Prostate gland (tissue), 2 donors: ENCODE measurements around the gene IGIP. TPM values are rescaled to one million over a fixed set of nuclear protein-coding genes. Genes with fewer than 3 reads are reported as not detected.

Experiments
- DNase-seq: peaks from one replicate; pipeline ENCODE4 v3.0.0-alpha.2; 2019; ENCODE audit warnings: low spot score
- H3K27ac ChIP-seq, 2 donors: fragments of 200-600 bp; sonication (generic); 2 replicates each; pipeline ENCODE4 v1.5.1; 2017 to 2019
- H3K27me3 ChIP-seq: fragments of 200-600 bp; sonication (generic); replicated peaks from 2 replicates; pipeline ENCODE4 v1.5.1; 2019; ENCODE audit not compliant: insufficient read depth
- H3K36me3 ChIP-seq, 2 donors: fragments of 200-600 bp; sonication (generic); 1 replicate in 1 of 2; 2 replicates in 1 of 2; pipeline versions ENCODE4 v1.5.1 to v1.8.1; 2017 to 2019
- H3K4me1 ChIP-seq: fragments of 200-600 bp; sonication (generic); replicated peaks from 2 replicates; pipeline ENCODE4 v1.5.1; 2019
- H3K4me3 ChIP-seq, 2 donors: fragments of 200-600 bp; sonication (generic); 2 replicates each; pipeline ENCODE4 v1.5.1; 2017 to 2019
- H3K9me3 ChIP-seq: fragments of 200-600 bp; sonication (generic); 2 replicates; pipeline ENCODE4 v1.5.1; 2017
- POLR2A ChIP-seq: fragments of 450-650 bp; IDR thresholded peaks from one replicate; pipeline ENCODE4 v1.6.1; 2016; ENCODE audit warnings: antibody characterized with exemption, mild to moderate bottlenecking
- POLR2AphosphoS5 ChIP-seq: sonication (generic); formaldehyde crosslinking; IDR thresholded peaks from one replicate; pipeline ENCODE4 v1.6.1; 2017; ENCODE audit warnings: antibody characterized with exemption
- WGBS: methylation state at CpG from one replicate; pipeline ENCODE4 v1.1.5; 2018; 5-methylcytosine and 5-hydroxymethylcytosine counted together
- intact Hi-C: fragments of 100-400 bp; cut with DNase I; formaldehyde crosslinking; loops from one replicate; pipeline ENCODE4 v1.14.2; 2022
- total RNA-seq, 2 donors: library from RNA; depleted of rRNA; stranded (reverse); fragments of >200 nt; gene quantifications; one replicate each; pipeline ENCODE4 v1.1.0, GENCODE V29; 2016
- TF ChIP-seq, protein P1 (sequence below), 4 experiments: fragments of 200-600 bp in 2 of 4; fragments of 450-650 bp in 2 of 4; sonication (generic) in 2 of 4; IDR thresholded peaks; 1 replicate in 3 of 4; 2 replicates in 1 of 4; pipeline ENCODE4 v1.5.1; 2016 to 2019; ENCODE audit warnings: antibody characterized with exemption in 4 of 4, mild to moderate bottlenecking in 2 of 4, moderate library complexity in 2 of 4

Gene IGIP
- total RNA-seq = 10 to 100 TPM; 10.5 to 13.8 TPM

DNA sequence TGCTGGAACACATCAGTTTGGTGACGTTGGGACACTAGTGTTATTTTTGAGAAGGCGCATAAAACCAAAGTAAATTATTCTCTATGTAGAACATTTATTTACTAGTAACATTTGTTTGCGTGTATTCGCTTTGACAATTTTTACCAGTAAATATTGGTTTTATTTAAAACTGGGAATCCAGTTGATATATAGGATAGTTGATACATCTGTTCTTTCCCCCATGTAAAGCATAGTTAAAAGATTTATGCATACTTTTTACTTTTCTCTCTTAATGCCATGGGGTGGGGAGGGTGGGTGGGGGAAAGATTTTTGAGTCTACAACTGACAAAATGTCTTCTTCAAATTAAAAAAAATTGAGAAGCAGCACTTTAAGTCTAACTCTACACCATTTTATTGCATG lies at the start of gene IGIP:
Gene IGIP, plus strand, starts transcription at position 301 of the 400 bp plus-strand sequence. CDS start 2,540 bp downstream, outside the sequence.
- intact Hi-C loops = no loop called here
- Histone ChIP-seq H3K36me3 (no peaks in the 10 kb centered on the region), H3K27me3 (no peaks in the 10 kb centered on the region), H3K9me3 (no peaks in the 10 kb centered on the region), H3K27ac (no peak within 1 kb of the TSS), H3K4me1 (no peaks in the 10 kb centered on the region), H3K4me3 (no peak within 1 kb of the TSS)
- TF ChIP-seq, protein P1, sequence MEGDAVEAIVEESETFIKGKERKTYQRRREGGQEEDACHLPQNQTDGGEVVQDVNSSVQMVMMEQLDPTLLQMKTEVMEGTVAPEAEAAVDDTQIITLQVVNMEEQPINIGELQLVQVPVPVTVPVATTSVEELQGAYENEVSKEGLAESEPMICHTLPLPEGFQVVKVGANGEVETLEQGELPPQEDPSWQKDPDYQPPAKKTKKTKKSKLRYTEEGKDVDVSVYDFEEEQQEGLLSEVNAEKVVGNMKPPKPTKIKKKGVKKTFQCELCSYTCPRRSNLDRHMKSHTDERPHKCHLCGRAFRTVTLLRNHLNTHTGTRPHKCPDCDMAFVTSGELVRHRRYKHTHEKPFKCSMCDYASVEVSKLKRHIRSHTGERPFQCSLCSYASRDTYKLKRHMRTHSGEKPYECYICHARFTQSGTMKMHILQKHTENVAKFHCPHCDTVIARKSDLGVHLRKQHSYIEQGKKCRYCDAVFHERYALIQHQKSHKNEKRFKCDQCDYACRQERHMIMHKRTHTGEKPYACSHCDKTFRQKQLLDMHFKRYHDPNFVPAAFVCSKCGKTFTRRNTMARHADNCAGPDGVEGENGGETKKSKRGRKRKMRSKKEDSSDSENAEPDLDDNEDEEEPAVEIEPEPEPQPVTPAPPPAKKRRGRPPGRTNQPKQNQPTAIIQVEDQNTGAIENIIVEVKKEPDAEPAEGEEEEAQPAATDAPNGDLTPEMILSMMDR (IDR thresholded peaks at IDR 0.05) = no peak
- TF ChIP-seq POLR2A = no peak
- no peak for TF ChIP-seq POLR2AphosphoS5
- DNase-seq = no peak
- 96% methylated on average over 4 of the region's 4 CpGs for WGBS

DNA sequence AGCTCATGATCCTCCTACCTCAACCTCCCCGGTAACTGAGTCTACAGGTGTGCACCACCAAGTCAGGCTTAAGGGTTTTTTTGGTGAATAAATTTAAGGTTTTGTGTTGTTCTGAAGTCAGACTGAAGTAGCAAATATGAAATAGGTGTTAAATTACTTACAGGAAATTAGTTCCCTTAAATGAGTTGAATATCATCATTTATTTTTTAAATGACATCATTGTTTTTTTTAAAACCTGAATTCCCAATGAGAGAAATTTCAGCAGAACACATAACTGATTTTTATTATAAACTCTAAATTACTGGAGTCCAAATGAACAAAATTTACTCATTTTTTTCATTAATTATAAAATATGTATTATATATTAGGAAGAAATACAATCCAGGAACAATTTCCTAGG lies 49.6 kb upstream of the IGIP start:
- WGBS = 93% methylated on average over 1 of the region's 1 CpG
- no peaks in the 10 kb centered on the region for H3K36me3 ChIP-seq
- TF ChIP-seq, protein P1 (IDR thresholded peaks at IDR 0.05) = no peak
- TF ChIP-seq POLR2A (no peak), POLR2AphosphoS5 (no peak)
- H3K9me3 ChIP-seq = no peaks in the 10 kb centered on the region
- no peak overlapping the region for H3K4me3 ChIP-seq
- no peaks in the 10 kb centered on the region for H3K4me1 ChIP-seq
- DNase-seq = no peak
- intact Hi-C loops = no loop called here
- no peaks in the 10 kb centered on the region for H3K27me3 ChIP-seq
- no peak overlapping the region for H3K27ac ChIP-seq

DNA sequence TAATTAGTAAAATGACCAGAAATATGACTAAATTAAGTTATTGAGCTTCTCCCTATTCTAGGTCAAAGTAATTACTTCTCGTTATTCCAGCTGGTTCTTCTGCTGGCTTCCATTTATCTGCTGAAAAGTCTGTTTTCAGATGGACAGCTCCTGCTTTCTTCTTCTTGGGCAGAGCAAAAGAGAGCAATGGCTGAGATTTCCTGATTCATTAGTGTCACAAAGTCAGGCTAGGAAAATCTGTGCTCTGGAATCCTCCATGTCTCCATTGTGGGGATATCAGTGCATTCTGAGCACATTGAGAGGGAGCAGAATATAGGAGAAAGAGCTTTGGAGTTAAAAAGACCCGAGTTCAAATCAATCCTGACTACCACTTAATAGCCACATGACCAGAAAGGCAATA lies 48.9 kb upstream of the IGIP start:
- Histone ChIP-seq H3K36me3 (no peaks in the 10 kb centered on the region), H3K27me3 (no peaks in the 10 kb centered on the region), H3K4me3 (no peak overlapping the region), H3K9me3 (no peaks in the 10 kb centered on the region), H3K27ac (no peak overlapping the region), H3K4me1 (no peaks in the 10 kb centered on the region)
- 58% methylated on average over 2 of the region's 2 CpGs for WGBS
- intact Hi-C loops = no loop called here
- no peak for DNase-seq
- TF ChIP-seq POLR2A = no peak
- TF ChIP-seq, protein P1 (IDR thresholded peaks at IDR 0.05) = no peak

DNA sequence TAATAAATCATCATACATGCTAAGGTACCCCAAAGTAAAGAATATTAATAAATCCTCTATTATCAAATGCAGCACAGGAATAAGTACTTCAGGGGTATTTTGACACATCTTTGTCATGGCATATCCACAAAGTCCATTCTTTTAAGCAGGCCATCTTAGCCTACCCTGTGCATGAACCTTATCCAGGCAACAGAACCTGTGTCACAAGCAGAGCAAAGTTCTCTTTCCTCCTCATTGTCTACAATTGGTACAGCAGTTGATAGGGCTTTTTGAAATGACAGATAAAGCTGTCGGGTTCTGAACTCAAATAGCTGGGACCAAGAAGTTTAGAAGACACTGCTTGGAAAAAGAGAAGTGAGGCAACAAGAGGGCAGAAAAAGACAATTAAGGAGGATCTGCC lies 42.6 kb upstream of the IGIP start:
- Histone ChIP-seq H3K27ac (no peak overlapping the region), H3K36me3 (no peaks in the 10 kb centered on the region), H3K4me1 (no peaks in the 10 kb centered on the region), H3K9me3 (no peaks in the 10 kb centered on the region), H3K4me3 (no peak overlapping the region), H3K27me3 (no peaks in the 10 kb centered on the region)
- DNase-seq = no peak
- WGBS = 83% methylated on average over 1 of the region's 1 CpG
- TF ChIP-seq POLR2A (no peak), POLR2AphosphoS5 (no peak)
- TF ChIP-seq, protein P1 (IDR thresholded peaks at IDR 0.05) = no peak
- intact Hi-C loops = no loop called here

DNA sequence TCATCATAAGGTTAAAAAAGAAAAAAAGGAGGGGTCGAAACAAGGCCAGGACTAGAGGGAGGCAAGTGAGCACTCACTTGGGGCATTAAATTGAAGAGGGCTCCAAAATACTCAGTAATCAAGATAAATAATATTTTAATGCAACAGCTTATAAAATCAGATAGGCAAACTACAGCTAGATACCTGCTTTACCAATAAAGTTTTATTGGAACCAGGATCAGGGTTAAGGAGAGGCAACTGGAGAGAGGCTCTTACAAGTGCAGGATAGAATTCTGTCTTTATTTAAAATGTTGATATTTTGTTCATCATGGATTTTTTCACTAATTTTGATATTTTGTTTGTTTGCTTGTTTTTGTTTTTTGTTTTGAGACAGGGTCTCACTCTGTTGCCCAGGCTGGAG lies 42.1 kb upstream of the IGIP start:
- Histone ChIP-seq H3K36me3 (no peaks in the 10 kb centered on the region), H3K4me1 (no peaks in the 10 kb centered on the region), H3K27me3 (no peaks in the 10 kb centered on the region), H3K27ac (no peak overlapping the region), H3K4me3 (no peak overlapping the region), H3K9me3 (no peaks in the 10 kb centered on the region)
- TF ChIP-seq POLR2AphosphoS5 (no peak), POLR2A (no peak)
- TF ChIP-seq, protein P1 (IDR thresholded peaks at IDR 0.05) = no peak
- 82% methylated on average over 1 of the region's 1 CpG for WGBS
- DNase-seq = no peak
- intact Hi-C loops = no loop called here
